Effector memory CD8-positive, alpha-beta T cell (primary cell): Measurements from ENCODE around the gene AP2A2.

Source experiments
- ATAC-seq: fragments of 150-1000 bp; cut with Tn5 transposase; replicated peaks from 2 replicates; pipeline ENCODE4 v1.10.0; 2021; ENCODE audit warnings: mild to moderate bottlenecking, moderate library complexity
- DNase-seq, 3 experiments: peaks; one replicate each; pipeline ENCODE4 v3.0.0; 2021
- H3K27ac Mint-ChIP-seq, 2 donors: one replicate each; pipeline ENCODE4 v1.8.0; 2022; ENCODE audit warnings: mild to moderate bottlenecking in 2 of 2, mixed read lengths in 2 of 2, moderate library complexity in 2 of 2
- H3K27me3 Mint-ChIP-seq, 2 donors: one replicate each; pipeline ENCODE4 v1.8.0; 2022; ENCODE audit warnings: mixed read lengths in 2 of 2
- H3K36me3 Mint-ChIP-seq: one replicate; pipeline ENCODE4 v1.8.0; 2022; ENCODE audit warnings: mild to moderate bottlenecking, moderate library complexity, mixed read lengths; ENCODE audit not compliant: insufficient read depth
- H3K4me1 Mint-ChIP-seq, 2 donors: one replicate each; pipeline ENCODE4 v1.8.0; 2022; ENCODE audit warnings: low read depth in 2 of 2, mixed read lengths in 2 of 2
- H3K4me3 Mint-ChIP-seq, 2 donors: one replicate each; pipeline ENCODE4 v1.8.0; 2022; ENCODE audit warnings: mild to moderate bottlenecking in 2 of 2, mixed read lengths in 2 of 2, moderate library complexity in 2 of 2
- H3K9me3 Mint-ChIP-seq, 2 donors: one replicate each; pipeline ENCODE4 v1.8.0; 2022; ENCODE audit warnings: mixed read lengths in 2 of 2

AP2A2 gene

DNA sequence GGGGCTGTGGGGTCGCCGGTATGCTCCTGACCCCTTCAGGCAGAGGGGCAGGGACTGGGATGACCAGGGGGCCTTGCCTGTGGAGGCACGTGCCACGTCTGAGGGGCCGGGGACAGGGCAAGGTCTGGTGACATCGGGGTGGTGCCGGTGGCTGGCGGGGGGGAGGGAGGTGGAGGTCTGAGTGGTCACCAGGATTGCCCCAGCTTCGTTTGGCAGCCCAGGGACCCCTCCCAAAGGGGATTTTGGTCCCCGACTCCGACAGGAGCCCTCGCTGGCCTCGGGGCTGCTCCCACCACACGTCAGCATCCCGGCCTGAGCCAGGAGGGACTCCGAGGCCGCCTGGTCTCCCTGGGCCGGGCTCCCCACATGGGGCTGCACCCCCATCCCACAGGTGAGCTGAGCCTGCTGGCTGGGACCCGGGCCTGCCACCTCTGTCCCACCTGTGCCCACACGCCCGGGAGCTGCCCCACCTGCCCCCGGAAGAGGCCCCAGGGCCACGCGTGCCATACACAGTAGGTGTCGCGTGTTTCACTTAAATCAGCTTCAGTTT, 111.9 kb downstream of the AP2A2 start:
- ATAC-seq (no peak), DNase-seq (no peak)
- Mint-ChIP-seq H3K27ac (no peak overlapping the region), H3K27me3 (peaks cover 0 to 13% of the 10 kb centered on the region in 2 donors), H3K36me3 (peaks cover 3% of the 10 kb centered on the region), H3K4me3 (no peak overlapping the region), H3K4me1 (no peaks in the 10 kb centered on the region), H3K9me3 (peaks cover under 1% of the 10 kb centered on the region in 2 donors)

DNA sequence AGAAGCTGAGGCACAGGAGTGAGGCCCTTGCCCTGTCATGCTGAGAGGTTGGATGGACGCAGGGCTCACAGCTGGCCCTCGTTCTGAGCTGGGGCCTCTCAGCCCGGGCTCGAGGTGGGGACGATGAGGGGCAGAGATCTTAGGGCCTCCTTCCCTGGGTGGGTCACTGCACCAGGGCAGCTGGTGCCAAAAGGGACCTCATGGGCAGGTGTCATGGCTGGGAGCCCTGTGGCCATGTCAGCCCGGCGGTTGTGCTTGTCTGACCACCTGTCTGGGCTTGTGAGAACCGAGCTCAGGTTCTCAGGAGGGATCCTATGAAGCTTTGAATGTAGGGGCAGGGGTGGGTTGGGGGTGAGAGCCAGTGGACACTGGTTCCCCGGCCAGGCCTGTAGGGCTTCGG, 112.7 kb downstream of the AP2A2 start:
- Mint-ChIP-seq H3K9me3 (no peaks in the 10 kb centered on the region), H3K27ac (no peak overlapping the region), H3K36me3 (peaks cover 3% of the 10 kb centered on the region), H3K4me1 (no peaks in the 10 kb centered on the region), H3K27me3 (peaks cover 0 to 16% of the 10 kb centered on the region in 2 donors), H3K4me3 (no peak overlapping the region)
- ATAC-seq (no peak), DNase-seq (no peak)

DNA sequence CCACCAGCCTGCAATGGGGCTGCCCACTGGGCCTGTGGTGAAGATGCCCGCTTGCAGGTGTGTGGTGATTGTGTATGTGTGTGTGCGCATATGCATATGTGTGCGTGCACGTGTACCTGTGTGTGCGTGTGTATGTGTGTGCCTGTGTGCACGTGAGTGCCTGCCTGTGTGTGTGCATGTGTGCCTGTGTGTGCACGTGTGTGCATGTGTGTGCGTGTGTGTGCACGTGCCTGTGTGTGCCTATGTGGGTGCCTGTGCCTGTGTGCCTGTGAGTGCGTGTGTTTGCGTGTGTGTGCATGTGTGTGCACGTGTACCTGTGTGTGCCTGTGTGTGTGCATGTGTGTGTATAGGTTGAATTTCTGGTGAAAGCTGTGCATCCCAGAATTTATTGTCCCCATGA, 113.3 kb downstream of the AP2A2 start:
- H3K27me3 Mint-ChIP-seq, result peaks cover 3 to 22% of the 10 kb centered on the region in 2 donors
- DNase-seq, result no peak
- no peak overlapping the region for H3K4me3 Mint-ChIP-seq
- H3K27ac Mint-ChIP-seq, result no peak overlapping the region
- no peaks in the 10 kb centered on the region for H3K9me3 Mint-ChIP-seq
- no peaks in the 10 kb centered on the region for H3K4me1 Mint-ChIP-seq
- ATAC-seq, result no peak
- peaks cover 3% of the 10 kb centered on the region for H3K36me3 Mint-ChIP-seq

DNA sequence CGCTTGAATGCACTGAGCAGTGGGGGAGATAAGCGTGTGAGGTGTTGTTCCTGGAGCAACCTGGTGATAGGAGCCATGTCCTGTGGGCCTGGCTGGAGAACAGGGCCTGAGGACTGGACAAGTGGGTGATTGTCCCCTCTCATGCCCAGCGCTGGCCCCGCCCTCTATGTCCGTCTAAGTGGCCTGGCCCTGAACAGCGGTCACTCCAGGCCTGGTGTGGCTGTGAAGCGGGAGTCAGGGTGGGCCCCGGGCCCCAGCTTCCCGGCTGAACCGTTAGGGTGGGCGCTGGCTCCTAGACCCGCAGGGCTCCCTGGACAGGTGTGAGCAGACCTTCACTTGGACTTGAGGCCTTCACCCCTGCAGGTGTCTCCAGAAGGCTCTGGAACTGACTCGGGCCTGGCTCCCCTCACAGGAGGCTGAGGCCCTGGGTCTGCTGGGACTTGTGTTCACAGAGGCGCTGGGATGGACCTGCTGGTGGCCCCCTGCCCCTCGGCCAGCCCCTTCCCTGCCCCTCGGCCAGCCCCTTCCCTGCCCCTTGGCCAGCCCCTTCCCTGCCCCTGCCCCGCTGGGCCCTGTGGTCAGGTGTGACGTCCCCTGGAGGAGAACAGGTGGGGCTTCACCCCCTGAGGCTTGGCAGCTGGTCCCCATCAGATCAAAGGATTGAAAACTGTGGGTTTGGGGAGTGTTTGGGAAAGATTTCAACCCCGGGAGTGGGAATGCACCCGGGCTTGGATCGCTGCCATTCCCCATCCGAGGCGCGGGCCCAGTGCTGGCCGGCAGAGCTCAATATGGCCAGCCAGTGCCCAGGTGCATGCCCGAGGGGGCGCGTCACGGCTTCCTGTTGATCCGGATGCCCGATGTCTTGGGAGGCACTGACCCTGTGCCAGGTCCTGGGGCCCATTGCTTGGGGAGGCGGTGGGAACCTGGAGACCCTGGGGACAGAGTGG, 114.1 kb downstream of the AP2A2 start:
- H3K4me3 Mint-ChIP-seq, result no peak overlapping the region

DNA sequence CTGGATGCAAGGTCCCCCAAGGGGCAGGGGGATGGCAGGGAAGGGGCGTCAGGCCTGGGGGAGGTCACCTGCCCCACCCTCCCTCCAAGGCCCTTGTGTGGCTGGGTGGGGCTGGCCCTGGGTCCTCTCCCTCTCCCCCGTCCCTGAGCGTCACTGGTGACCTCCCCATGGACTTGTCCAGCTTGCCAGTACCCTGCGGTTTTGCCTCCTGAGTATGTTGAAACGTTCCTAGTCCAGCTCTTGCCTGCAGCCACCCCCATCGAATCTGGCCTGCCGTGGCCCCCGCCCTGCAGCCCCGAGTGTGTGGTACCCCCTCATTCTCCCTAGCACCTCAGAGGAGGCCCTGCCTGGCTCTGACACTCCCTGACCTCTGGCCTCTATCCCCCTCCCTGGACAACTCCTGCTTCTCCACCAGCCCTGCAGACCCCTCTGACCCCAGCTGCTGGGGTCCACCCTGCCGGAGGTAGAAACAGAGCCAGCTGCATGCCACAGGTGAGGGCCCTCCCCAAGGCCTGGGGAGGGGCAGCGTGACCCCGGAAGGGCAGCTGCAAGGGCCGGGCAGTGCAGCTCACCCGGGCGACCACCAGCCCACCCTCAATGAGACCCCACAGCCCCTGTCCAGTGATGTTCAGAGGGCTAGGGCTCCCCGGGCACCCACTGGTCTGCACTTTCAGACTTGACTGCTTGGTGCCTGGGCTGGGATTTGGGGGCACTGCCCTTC, 114.9 kb downstream of the AP2A2 start:
- no peak overlapping the region for H3K4me3 Mint-ChIP-seq
- H3K36me3 Mint-ChIP-seq, result peaks cover 3% of the 10 kb centered on the region
- no peaks in the 10 kb centered on the region for H3K4me1 Mint-ChIP-seq
- H3K27ac Mint-ChIP-seq, result no peak overlapping the region
- no peak for DNase-seq
- no peaks in the 10 kb centered on the region for H3K9me3 Mint-ChIP-seq
- ATAC-seq, result no peak
- peaks cover 15 to 29% of the 10 kb centered on the region in 2 donors for H3K27me3 Mint-ChIP-seq

More for the DNA sequence above, 114.1 kb downstream of the AP2A2 start:
- H3K4me1 Mint-ChIP-seq, result no peaks in the 10 kb centered on the region
- ATAC-seq, result no peak
- H3K27ac Mint-ChIP-seq, result no peak overlapping the region
- DNase-seq, result no peak
- H3K9me3 Mint-ChIP-seq, result no peaks in the 10 kb centered on the region
- peaks cover 3% of the 10 kb centered on the region for H3K36me3 Mint-ChIP-seq
- H3K27me3 Mint-ChIP-seq, result peaks cover 10 to 29% of the 10 kb centered on the region in 2 donors

DNA sequence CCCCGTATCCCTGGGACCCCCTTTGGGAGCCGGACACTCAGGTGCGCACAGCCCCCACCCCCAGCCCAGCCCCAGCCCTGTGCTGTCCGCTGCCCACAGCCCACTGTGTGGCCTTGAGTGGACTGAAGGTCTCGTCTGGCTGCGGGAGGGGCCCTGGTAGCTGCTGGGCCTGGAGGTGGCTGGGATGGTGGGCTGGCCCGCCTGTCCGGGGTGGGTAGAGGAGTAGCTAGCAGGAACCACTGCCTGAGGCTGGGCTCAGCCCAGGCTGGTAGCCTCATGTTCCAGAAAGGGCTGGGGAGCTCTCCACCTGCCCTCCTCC, 115.4 kb downstream of the AP2A2 start:
- H3K27ac Mint-ChIP-seq, result no peak overlapping the region
- H3K4me3 Mint-ChIP-seq, result no peak overlapping the region
- H3K4me1 Mint-ChIP-seq, result no peaks in the 10 kb centered on the region
- H3K9me3 Mint-ChIP-seq, result no peaks in the 10 kb centered on the region
- ATAC-seq (no peak), DNase-seq (no peak)
- peaks cover 15 to 32% of the 10 kb centered on the region in 2 donors for H3K27me3 Mint-ChIP-seq
- H3K36me3 Mint-ChIP-seq, result peaks cover 4% of the 10 kb centered on the region

DNA sequence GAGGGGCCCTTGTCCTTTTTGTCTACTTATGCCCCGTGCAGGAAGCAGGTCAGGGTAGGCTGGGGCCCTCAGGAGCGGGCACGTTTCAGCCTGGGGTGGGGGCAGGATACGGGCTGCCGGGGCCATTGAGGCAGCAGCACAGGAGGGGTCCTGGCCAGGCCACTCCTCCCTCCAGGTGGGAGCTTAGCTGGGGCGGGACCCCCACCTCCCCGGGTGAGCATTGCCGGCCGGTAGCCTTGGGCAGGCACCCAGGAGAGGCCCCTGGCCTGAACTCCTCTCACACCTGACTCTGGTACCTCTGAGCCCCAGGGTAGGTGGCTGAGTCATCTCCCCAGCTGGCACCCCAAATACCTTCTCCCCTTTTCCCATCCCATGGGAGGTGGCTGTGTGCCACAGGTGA, 115.8 kb downstream of the AP2A2 start:
- H3K27me3 Mint-ChIP-seq, result peaks cover 15 to 35% of the 10 kb centered on the region in 2 donors
- no peaks in the 10 kb centered on the region for H3K9me3 Mint-ChIP-seq
- no peak for ATAC-seq
- no peak overlapping the region for H3K4me3 Mint-ChIP-seq
- no peaks in the 10 kb centered on the region for H3K4me1 Mint-ChIP-seq
- no peak overlapping the region for H3K27ac Mint-ChIP-seq
- DNase-seq, result no peak
- H3K36me3 Mint-ChIP-seq, result peaks cover 5% of the 10 kb centered on the region

DNA sequence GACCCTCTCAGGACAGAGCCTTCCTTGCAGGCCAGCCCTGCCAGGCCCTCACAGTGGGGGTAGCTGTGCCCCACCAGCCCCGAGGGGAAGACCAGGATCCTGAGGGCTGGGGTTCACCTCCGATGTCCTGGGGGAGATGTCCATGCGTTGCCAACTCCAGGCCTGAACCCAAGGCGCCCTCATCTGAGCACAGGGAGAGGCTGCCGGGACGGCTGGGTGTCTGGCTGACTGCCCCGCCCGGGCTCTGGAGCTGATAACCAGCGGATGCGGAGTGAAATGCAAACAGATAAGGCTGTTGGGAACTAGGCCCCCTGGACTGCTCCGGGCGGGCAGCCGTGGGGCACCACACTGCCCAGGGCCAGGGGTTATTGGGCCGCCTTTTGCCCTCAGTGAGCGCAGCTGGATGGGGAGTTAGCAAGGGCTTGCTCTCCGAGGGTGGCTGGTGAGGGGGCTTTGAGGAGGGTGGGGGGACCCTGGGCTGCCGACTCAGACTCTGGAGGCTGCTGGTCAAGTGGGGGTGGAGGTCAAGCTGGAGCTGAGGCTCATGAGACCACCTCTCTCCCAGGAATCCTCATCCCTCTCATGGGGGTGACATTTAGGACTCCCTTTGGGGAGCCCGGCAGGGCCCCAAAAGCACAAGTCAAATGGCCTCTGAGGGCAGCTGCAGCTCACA, 116.4 kb downstream of the AP2A2 start:
- no peak overlapping the region for H3K4me3 Mint-ChIP-seq
- no peaks in the 10 kb centered on the region for H3K9me3 Mint-ChIP-seq
- H3K27ac Mint-ChIP-seq, result no peak overlapping the region
- DNase-seq (no peak), ATAC-seq (no peak)
- H3K4me1 Mint-ChIP-seq, result no peaks in the 10 kb centered on the region
- H3K27me3 Mint-ChIP-seq, result peaks cover 20 to 41% of the 10 kb centered on the region in 2 donors
- H3K36me3 Mint-ChIP-seq, result peaks cover 5% of the 10 kb centered on the region

DNA sequence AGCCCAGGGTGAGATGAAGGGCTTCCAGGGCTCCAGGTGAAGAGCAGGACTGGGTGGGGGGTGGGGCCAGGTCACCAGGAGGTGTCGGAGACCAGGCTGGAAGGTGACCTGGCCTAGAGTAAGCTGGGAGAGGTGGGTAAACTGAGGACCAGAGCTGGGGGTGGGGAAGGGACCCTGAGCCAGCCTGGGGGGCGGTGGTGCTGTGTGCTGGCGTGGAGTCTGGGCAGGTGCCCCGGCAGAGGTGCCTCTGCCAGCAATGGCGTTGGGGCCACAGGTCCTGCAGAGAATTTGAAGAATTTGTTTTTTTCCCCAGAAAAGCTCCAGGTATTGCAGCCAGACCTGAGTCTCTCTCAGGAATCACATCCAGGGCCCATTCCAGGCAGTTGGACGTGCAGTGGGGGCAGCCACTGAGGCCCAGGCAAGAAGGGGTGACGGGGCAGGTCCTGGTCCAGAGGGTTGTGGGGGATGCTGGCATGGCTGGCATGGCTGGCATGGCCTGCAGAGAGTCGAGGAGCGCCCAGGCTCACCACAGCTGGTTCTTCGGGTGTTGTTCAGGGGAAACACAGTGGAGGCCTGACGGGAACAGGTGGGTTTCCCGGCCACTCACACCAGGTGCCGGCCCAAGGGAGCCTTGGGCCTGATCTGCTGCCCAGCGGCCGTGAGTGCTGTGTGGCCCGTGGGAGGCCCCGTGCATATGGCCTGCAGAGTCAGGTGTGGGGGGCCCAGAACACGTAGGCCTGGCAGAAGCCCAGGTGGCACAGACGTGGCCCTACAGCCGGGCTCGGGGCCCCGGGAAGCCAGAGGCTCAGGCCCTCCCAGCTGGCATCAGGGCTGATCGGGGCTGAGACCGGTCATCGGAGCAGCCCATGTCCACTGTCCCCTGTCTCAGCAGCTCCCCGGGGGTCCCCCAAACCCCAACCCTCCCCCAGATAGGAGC, 117.2 kb downstream of the AP2A2 start:
- Mint-ChIP-seq H3K9me3 (no peaks in the 10 kb centered on the region), H3K4me3 (no peak overlapping the region), H3K4me1 (no peaks in the 10 kb centered on the region), H3K27me3 (peaks cover 25 to 50% of the 10 kb centered on the region in 2 donors), H3K27ac (no peak overlapping the region), H3K36me3 (peaks cover 5% of the 10 kb centered on the region)
- no peak for DNase-seq
- ATAC-seq, result no peak

DNA sequence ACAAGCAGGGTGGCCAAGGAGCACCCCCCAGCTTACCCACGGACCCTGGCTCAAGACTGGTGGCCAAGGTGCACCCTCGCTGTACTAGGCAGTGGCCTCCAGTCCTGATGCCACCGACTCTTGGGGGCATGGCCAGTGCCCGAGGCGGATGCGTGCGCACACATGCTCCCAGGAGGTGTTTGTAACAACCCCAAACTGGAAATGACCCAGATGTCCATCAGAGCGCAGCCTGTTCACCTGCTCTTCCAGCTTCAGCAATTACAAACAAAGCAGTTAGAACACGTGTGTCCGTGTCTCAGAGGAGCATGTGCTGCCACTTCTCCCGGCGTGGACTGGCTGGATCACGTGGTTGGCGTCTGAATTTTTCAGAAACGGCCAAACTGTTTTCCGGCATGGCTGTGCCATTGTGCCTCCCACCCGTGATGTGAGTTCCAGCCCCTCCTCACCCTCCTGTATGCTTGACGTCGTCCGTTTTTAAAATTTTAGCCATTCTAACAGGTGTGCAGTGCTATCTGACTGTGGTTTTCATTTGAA, 118.0 kb downstream of the AP2A2 start:
- Mint-ChIP-seq H3K4me1 (no peaks in the 10 kb centered on the region), H3K27me3 (peaks cover 32 to 50% of the 10 kb centered on the region in 2 donors), H3K4me3 (no peak overlapping the region), H3K9me3 (no peaks in the 10 kb centered on the region), H3K36me3 (peaks cover 2% of the 10 kb centered on the region), H3K27ac (no peak overlapping the region)
- no peak for DNase-seq
- no peak for ATAC-seq

DNA sequence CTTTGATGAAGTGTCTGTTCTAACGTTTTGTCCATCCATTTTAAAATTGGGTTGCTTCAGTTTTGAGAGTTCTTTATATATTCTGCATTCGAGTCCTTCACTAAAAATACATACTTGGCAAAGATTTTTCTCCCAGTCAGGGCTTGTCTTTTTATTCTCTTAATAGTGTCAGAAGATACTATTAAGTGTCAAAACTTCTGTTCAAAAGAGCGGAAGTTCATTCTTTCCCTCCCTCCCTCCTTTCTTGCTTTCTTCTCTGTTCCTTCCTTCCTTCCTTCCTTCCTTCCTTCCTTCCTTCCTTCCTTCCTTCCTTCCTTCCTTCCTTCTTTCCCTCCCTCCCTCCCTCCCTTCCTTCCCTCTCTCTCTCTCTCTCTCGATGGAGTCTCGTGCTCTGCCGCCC, 118.5 kb downstream of the AP2A2 start:
- no peak for ATAC-seq
- Mint-ChIP-seq H3K36me3 (peaks cover 2% of the 10 kb centered on the region), H3K27me3 (peaks cover 35 to 56% of the 10 kb centered on the region in 2 donors), H3K4me1 (no peaks in the 10 kb centered on the region), H3K4me3 (no peak overlapping the region), H3K27ac (no peak overlapping the region), H3K9me3 (no peaks in the 10 kb centered on the region)
- DNase-seq, result no peak

DNA sequence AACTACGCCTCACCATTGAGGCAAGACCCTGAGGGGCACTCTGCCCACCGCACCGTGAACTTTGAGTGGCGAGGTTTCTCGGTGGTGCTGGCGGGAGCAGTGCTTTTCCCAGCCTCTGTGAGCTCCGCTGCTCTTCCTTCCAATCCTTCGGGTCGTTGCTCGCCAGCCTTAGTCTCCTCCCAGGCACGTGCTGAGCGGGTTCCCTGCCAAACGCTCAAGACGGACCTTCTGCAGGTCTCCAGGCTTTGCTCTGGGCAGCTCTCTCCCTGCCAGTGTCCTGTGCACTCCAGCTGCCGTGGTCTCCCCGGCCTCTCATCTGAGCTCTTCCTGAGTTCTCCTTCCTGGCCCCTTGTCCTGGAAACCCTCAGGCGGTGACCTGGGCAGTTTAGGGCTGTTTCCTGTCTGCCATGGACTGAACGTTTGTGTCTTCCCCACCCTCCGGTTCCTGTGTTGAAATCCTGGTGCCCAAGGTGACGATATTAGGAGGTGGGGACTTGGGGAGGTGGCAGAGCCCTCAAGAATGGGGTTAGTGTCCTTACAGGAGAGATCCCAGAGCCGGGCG, 122.0 kb downstream of the AP2A2 start:
- ATAC-seq, result no peak
- Mint-ChIP-seq H3K9me3 (no peaks in the 10 kb centered on the region), H3K27me3 (peaks cover 35 to 74% of the 10 kb centered on the region in 2 donors), H3K4me3 (no peak overlapping the region), H3K27ac (no peak overlapping the region), H3K36me3 (peaks cover 5% of the 10 kb centered on the region), H3K4me1 (peaks cover 0 to 4% of the 10 kb centered on the region in 2 donors)
- DNase-seq, result no peak
